Measurements from ENCODE around the gene TTC5. TPM values are rescaled to one million over a fixed set of nuclear protein-coding genes. Genes with fewer than 3 reads are reported as not detected.

TTC5 gene, protein sequence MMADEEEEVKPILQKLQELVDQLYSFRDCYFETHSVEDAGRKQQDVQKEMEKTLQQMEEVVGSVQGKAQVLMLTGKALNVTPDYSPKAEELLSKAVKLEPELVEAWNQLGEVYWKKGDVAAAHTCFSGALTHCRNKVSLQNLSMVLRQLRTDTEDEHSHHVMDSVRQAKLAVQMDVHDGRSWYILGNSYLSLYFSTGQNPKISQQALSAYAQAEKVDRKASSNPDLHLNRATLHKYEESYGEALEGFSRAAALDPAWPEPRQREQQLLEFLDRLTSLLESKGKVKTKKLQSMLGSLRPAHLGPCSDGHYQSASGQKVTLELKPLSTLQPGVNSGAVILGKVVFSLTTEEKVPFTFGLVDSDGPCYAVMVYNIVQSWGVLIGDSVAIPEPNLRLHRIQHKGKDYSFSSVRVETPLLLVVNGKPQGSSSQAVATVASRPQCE
- 21.8 and 53.5 TPM in 2 replicates for total RNA-seq (ENCODE audit: low replicate concordance)

GRCh38 chr14:20305265-20306078, at the start of gene TTC5:
Gene TTC5, minus strand, starts transcription at chr14:20305951. Its CDS starts 14 bp downstream, at chr14:20305937.

DNA sequence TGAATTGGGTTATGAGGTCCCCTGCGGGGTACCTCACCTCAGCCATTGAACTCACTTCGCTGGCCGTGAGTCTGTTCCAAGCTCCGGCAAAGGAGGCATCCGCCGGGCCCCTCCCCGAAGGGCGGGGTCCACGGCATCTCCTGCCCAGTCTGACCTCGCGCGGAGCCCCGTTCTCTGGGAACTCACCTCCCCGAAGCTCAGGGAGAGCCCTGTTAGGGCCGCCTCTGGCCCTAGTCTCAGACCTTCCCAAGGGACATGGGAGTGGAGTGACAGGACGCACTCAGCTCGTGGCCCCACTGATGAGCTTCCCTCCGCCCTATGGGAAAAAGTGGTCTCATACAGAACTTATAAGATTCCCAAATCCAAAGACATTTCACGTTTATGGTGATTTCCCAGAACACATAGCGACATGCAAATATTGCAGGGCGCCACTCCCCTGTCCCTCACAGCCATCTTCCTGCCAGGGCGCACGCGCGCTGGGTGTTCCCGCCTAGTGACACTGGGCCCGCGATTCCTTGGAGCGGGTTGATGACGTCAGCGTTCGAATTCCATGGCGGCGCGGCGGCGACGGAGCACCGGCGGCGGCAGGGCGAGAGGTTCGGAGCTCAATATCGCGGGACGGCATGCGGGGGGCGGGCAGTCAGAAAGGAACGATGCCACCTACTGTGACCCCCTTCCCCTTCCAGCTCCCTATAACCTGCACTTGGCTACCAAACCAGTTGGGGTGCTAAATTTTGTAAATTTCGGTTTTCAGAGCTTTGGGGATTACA, 37.5 kb upstream of the TTC5 start, which contains the start of gene PARP2:
PARP2 (plus strand) TSS at position 544 of the 770 bp plus-strand sequence; CDS start at position 551, 7 bp downstream.

DNA sequence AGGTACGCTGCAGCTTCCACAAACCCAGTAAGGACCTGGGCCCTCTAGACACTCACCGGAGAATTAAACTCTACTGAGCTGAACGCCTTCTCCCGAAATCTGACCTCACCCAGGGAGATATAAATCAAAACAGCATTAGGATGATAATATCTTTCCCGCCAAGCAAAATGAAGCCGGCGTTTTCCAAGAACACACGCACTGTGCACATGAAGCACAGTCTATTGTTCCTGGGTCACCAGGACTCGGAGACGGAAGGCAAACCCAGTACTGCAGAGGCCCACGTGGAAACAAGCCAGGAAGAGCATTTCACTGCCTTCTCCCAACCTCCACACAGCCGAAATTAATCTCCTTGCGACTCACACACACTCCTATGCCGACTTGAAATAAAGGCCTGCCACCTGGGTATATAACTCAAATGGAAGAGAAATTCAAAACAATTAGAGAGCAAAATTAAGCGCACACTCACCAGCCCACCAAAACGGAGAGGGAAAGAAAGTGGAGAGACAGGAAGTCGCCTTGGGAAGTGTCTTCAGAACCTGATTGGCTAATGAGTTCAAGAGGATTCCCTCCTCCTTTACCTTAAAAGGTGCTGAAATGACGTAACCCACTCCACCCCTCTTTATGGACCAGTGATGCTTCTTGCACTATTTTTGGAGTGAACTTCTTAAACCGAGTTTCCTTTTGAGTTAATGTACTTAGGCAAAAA, 27.2 kb upstream of the TTC5 start, which contains the start of gene CCNB1IP1:
CCNB1IP1 (minus strand) TSS at position 492 of the 706 bp plus-strand sequence. CDS start 16,756 bp downstream, outside the sequence.

Other genes starting within 250 kb of the TTC5 start
- gene OR4L1, start 245.9 kb downstream of the TTC5 start, total RNA-seq (ENCODE audit: low replicate concordance): not detected in 2 replicates
- not detected in 2 replicates for gene OR4K17, start 195.2 kb downstream of the TTC5 start, total RNA-seq (ENCODE audit: low replicate concordance)
- not detected in 2 replicates for gene OR4N5, start 167.1 kb downstream of the TTC5 start, total RNA-seq (ENCODE audit: low replicate concordance)
- gene OR11G2, start 115.1 kb downstream of the TTC5 start, total RNA-seq (ENCODE audit: low replicate concordance): not detected in 2 replicates
- gene OR11H6, start 82.2 kb downstream of the TTC5 start, total RNA-seq (ENCODE audit: low replicate concordance): not detected in 2 replicates
- not detected in 2 replicates for gene OR11H7, start 77.0 kb downstream of the TTC5 start, total RNA-seq (ENCODE audit: low replicate concordance)
- gene OR11H4, start 66.7 kb downstream of the TTC5 start, total RNA-seq (ENCODE audit: low replicate concordance): not detected in 2 replicates
- 31.5 and 46.5 TPM in 2 replicates for gene CCNB1IP1, start 27.3 kb upstream of the TTC5 start, total RNA-seq (ENCODE audit: low replicate concordance)
- gene PARP2, start 37.7 kb upstream of the TTC5 start, total RNA-seq (ENCODE audit: low replicate concordance): 5.5 and 6.7 TPM in 2 replicates
- 13.6 and 13.8 TPM in 2 replicates for gene TEP1, start 107.5 kb upstream of the TTC5 start, total RNA-seq (ENCODE audit: low replicate concordance)
- gene KLHL33, start 130.2 kb upstream of the TTC5 start, total RNA-seq (ENCODE audit: low replicate concordance): 0.23 TPM in 1 of 2 replicates, not detected in the other
- gene OSGEP, start 148.9 kb upstream of the TTC5 start, total RNA-seq (ENCODE audit: low replicate concordance): 23.1 and 32.9 TPM in 2 replicates
- gene APEX1, start 149.3 kb upstream of the TTC5 start, total RNA-seq (ENCODE audit: low replicate concordance): 74.9 and 95.9 TPM in 2 replicates
- 17.0 and 19.8 TPM in 2 replicates for gene PIP4P1, start 155.5 kb upstream of the TTC5 start, total RNA-seq (ENCODE audit: low replicate concordance)
- gene PNP, start 163.5 kb upstream of the TTC5 start, total RNA-seq (ENCODE audit: low replicate concordance): 26.4 and 48.6 TPM in 2 replicates
- not detected in 2 replicates for gene RNASE10, start 199.6 kb upstream of the TTC5 start, total RNA-seq (ENCODE audit: low replicate concordance)

Measured in smooth muscle cell of the coronary artery (primary cell).